ENCODE measurements around the gene OR4D6.

Gene OR4D6

DNA sequence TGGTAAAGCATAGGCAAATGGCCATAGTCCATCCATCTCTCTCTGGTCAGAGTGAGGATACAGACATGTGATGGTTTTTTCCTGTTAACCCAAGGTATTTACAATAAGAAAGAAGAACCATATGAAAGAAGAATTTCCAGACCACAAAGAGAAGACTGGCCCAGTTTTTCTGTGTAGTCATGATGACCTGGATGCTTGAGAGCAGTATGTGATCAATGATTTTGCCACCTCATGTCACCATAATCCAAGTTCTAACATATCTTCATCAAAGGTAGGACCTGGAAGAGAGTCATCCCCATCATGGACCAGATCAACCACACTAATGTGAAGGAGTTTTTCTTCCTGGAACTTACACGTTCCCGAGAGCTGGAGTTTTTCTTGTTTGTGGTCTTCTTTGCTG, at the start of gene OR4D6:
OR4D6 (plus strand) TSS at position 301 of the 400 bp plus-strand sequence; CDS start at position 301, 0 bp downstream.
- TF ChIP-seq, protein P1, sequence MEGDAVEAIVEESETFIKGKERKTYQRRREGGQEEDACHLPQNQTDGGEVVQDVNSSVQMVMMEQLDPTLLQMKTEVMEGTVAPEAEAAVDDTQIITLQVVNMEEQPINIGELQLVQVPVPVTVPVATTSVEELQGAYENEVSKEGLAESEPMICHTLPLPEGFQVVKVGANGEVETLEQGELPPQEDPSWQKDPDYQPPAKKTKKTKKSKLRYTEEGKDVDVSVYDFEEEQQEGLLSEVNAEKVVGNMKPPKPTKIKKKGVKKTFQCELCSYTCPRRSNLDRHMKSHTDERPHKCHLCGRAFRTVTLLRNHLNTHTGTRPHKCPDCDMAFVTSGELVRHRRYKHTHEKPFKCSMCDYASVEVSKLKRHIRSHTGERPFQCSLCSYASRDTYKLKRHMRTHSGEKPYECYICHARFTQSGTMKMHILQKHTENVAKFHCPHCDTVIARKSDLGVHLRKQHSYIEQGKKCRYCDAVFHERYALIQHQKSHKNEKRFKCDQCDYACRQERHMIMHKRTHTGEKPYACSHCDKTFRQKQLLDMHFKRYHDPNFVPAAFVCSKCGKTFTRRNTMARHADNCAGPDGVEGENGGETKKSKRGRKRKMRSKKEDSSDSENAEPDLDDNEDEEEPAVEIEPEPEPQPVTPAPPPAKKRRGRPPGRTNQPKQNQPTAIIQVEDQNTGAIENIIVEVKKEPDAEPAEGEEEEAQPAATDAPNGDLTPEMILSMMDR (conservative IDR thresholded peaks at IDR 0.05; ENCODE audit: control insufficient read depth, insufficient read depth, low read depth, low read length): no peak
- no peak for DNase-seq (ENCODE audit: low read depth)

DNA sequence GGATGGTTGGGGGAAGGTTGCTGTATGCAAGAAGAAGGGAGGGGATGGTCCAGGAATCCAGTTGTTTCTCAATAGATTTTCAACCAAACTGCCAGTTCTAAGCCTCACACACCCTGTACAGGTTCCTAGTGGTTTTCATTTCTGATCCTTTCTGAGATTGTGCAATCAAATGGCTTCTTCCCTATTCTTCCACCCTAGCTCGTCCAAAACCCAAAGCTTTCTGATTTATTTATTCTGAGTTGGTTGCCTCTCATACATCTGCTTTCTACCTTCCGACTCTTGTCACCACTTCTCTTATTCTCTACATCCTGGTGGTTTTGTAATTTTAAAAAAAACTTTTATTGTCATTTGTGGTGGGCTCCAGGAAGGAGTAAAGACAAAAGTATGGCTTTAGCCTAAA, 43.1 kb upstream of the OR4D6 start:
- TF ChIP-seq, protein P1 (conservative IDR thresholded peaks at IDR 0.05; ENCODE audit: control insufficient read depth, insufficient read depth, low read depth, low read length): no peak
- no peak overlapping the region for H3K4me3 ChIP-seq (ENCODE audit: control insufficient read depth, low read depth, low read length)
- DNase-seq (ENCODE audit: low read depth): no peak

More for the DNA sequence above, at the start of gene OR4D6:
- H3K4me3 ChIP-seq (ENCODE audit: control insufficient read depth, low read depth, low read length): no peak within 1 kb of the TSS

DNA sequence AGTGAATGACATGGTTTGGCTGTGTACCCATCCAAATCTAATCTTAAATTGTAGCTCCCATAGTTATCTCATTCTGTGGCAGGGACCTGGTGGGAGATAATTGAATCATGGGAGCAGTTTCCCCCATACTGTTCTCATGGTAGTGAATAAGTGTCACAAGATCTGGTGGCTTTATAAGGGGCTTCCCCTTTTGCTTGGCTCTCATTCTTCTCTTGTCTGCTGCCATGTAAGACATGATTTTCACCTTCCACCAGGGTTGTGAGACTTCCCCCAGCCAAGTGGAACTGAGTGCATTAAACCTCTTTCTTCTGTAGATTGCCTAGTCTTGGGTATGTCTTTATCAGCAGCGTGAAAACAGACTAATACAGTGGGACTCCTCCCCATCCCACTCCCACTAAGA, 41.6 kb upstream of the OR4D6 start:
- H3K4me3 ChIP-seq (ENCODE audit: control insufficient read depth, low read depth, low read length): no peak overlapping the region
- TF ChIP-seq, protein P1 (conservative IDR thresholded peaks at IDR 0.05; ENCODE audit: control insufficient read depth, insufficient read depth, low read depth, low read length): no peak
- DNase-seq (ENCODE audit: low read depth): no peak

DNA sequence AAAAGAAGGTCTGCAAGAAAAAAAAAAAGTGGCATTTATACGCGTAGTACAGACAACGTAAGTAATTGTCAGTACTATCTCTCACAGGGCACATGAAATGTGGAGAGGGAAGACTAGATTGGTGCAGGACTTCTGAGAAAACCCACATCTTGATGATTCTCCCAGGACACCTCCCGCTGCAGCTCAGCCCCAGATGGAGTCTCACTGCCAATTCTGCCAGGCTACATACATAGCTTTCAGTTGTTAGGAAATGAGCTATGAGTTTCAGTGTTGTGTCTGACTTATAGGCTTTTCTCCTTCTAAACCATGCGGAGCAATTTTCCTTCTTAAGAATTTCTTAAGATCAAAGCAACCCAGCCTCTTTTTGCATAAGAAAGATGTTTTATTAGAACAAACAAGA, 40.1 kb upstream of the OR4D6 start:
- DNase-seq (ENCODE audit: low read depth): no peak
- TF ChIP-seq, protein P1 (conservative IDR thresholded peaks at IDR 0.05; ENCODE audit: control insufficient read depth, insufficient read depth, low read depth, low read length): no peak

DNA sequence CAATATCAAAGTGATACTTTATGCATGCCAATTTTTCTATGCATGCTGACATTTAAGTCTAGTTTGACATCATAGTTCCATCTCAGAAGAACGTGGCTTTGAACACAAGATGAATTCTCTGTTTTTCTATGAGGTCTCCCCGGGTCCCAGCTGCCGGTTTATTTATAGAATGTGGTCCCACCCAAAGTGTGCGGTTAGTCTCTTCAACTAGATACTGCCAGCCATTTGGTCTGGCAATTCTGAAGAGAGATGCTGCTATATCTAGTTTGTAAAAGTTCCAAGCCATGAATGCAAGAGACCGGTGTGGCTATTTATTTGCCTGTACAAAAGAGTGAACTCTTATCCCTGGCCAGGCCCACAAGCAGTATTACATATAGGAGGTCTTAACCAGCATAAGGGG, 39.7 kb upstream of the OR4D6 start:
- TF ChIP-seq, protein P1 (conservative IDR thresholded peaks at IDR 0.05; ENCODE audit: control insufficient read depth, insufficient read depth, low read depth, low read length): no peak
- DNase-seq (ENCODE audit: low read depth): no peak
- H3K4me3 ChIP-seq (ENCODE audit: control insufficient read depth, low read depth, low read length): no peak overlapping the region

More for the DNA sequence above, 40.1 kb upstream of the OR4D6 start:
- H3K4me3 ChIP-seq (ENCODE audit: control insufficient read depth, low read depth, low read length): no peak overlapping the region

DNA sequence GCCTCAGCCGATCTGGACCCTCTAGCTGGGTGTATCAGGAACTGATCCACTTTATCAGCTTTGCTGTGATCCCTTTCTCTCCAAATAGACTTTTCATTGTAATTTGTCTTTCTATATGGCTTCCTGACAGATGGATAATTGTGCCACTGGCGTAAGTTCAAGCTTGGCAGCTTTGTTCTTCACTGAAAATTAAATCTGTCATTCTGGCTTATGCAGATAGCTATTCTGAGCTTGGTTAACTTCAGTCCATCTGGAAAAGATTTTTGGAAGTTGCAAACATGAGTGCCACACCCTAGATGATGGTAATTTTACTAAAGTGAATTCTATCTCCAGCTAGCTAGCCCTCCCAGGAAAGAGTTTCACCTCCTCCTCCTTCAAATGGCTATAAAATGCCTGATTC, 38.6 kb upstream of the OR4D6 start:
- TF ChIP-seq, protein P1 (conservative IDR thresholded peaks at IDR 0.05; ENCODE audit: control insufficient read depth, insufficient read depth, low read depth, low read length): no peak
- DNase-seq (ENCODE audit: low read depth): no peak
- no peak overlapping the region for H3K4me3 ChIP-seq (ENCODE audit: control insufficient read depth, low read depth, low read length)

DNA sequence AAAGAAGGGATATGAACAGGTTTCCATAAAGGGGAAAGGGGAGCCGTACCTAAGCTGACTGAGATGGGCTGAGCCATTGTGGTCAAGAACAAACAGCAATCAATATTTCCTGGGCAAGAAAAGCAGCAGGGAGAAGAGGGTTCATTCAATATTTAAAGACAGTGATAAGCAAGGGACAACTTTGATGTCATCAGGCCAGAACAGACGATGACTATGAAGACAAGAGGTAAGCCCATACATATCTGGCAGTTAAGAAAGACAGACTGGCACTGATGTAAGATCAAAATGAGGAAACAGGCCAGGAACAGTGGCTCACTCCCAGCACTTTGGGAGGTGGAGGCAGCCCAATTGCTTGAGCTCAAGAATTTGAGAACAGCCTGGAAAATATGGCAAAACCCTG, 32.9 kb upstream of the OR4D6 start:
- no peak overlapping the region for H3K4me3 ChIP-seq (ENCODE audit: control insufficient read depth, low read depth, low read length)

More for the DNA sequence above, 32.9 kb upstream of the OR4D6 start:
- DNase-seq (ENCODE audit: low read depth): no peak
- TF ChIP-seq, protein P1 (conservative IDR thresholded peaks at IDR 0.05; ENCODE audit: control insufficient read depth, insufficient read depth, low read depth, low read length): no peak

All from fibroblast of mammary gland (primary cell).